Caco-2 (cell line): ENCODE measurements around the gene FRRS1L. TPM values are rescaled to one million over a fixed set of nuclear protein-coding genes. Genes with fewer than 3 reads are reported as not detected.
A peak's percentile ranks its signal among the peaks of the same experiment; 100 is the strongest.

Experiments used
- BruUV-seq: library from RNA; stranded (reverse); fragments of 400-500 nt; replicated peaks from 2 replicates; lab custom pipeline; 2021; lab: Mats Ljungman, UMichigan
- CTCF ChIA-PET: fragments of 300-600 bp; sonication (Branson Sonifier 250); formaldehyde crosslinking; loops from one replicate; lab custom pipeline; 2022; ENCODE audit warnings: antibody characterized with exemption; lab: Charles Lee
- POLR2A ChIA-PET: fragments of 300-600 bp; sonication (Branson Sonifier 250); formaldehyde crosslinking; loops from one replicate; lab custom pipeline; 2022; ENCODE audit warnings: antibody characterized with exemption; lab: Charles Lee
- DNase-seq, 2 experiments: peaks; one replicate each; pipeline versions ENCODE4 v3.0.0 to v3.0.0-alpha.2; 2020 to 2022
- H3K27me3 ChIP-seq: replicated peaks from 2 replicates; pipeline ENCODE4 v1.6.0; 2011; ENCODE audit warnings: low read length; ENCODE audit not compliant: control insufficient read depth, insufficient read depth
- H3K36me3 ChIP-seq: 2 replicates; pipeline ENCODE4 v1.5.1; 2011; ENCODE audit warnings: low read length; ENCODE audit not compliant: control insufficient read depth, insufficient read depth
- H3K4me1 ChIP-seq: fragments of 250-450 bp; sonication (Bioruptor Pico); 2 replicates; pipeline ENCODE4 v1.5.1; 2020; ENCODE audit warnings: mild to moderate bottlenecking
- H3K4me3 ChIP-seq: 2 replicates; pipeline ENCODE4 v1.5.1; 2011; ENCODE audit warnings: low read depth, mild to moderate bottlenecking, control low read depth, low read length
- H3K9me3 ChIP-seq: fragments of 250-450 bp; sonication (Bioruptor Pico); 2 replicates; pipeline ENCODE4 v1.5.1; 2020; ENCODE audit warnings: mild to moderate bottlenecking, moderate library complexity
- H3K27ac Mint-ChIP-seq: one replicate; pipeline ENCODE4 v1.8.0; 2022; ENCODE audit warnings: mixed read lengths; ENCODE audit not compliant: unreplicated experiment
- H3K27me3 Mint-ChIP-seq: one replicate; pipeline ENCODE4 v1.8.0; 2022; ENCODE audit warnings: mixed read lengths; ENCODE audit not compliant: insufficient read depth, unreplicated experiment
- H3K36me3 Mint-ChIP-seq: one replicate; pipeline ENCODE4 v1.8.0; 2022; ENCODE audit warnings: mild to moderate bottlenecking, mixed read lengths; ENCODE audit not compliant: insufficient read depth, unreplicated experiment
- H3K4me1 Mint-ChIP-seq: one replicate; pipeline ENCODE4 v1.8.0; 2022; ENCODE audit warnings: low read depth, mixed read lengths; ENCODE audit not compliant: unreplicated experiment
- H3K4me3 Mint-ChIP-seq: one replicate; pipeline ENCODE4 v1.8.0; 2022; ENCODE audit warnings: mild to moderate bottlenecking, moderate library complexity, mixed read lengths; ENCODE audit not compliant: unreplicated experiment
- H3K9me3 Mint-ChIP-seq: one replicate; pipeline ENCODE4 v1.8.0; 2022; ENCODE audit warnings: mixed read lengths; ENCODE audit not compliant: unreplicated experiment
- intact Hi-C: fragments of 100-400 bp; cut with micrococcal nuclease; formaldehyde crosslinking; loops from one replicate; pipeline ENCODE4 v1.10.0; 2022; ENCODE audit not compliant: unreplicated experiment
- total RNA-seq: library from RNA; stranded (reverse); gene quantifications from 2 replicates; pipeline ENCODE4 v1.2.3, GENCODE V29; 2022
- TF ChIP-seq, protein P1 (sequence below), 2 experiments: fragments of 200-600 bp in 1 of 2; IDR thresholded peaks; 1 replicate in 1 of 2; 2 replicates in 1 of 2; pipeline versions ENCODE4 v1.5.1 to v1.8.0; 2011 to 2022; ENCODE audit warnings: antibody characterized with exemption in 1 of 2, control low read depth in 1 of 2, inconsistent platforms in 1 of 2, low read depth in 1 of 2, low read length in 1 of 2, mild to moderate bottlenecking in 1 of 2, moderate library complexity in 1 of 2; ENCODE audit not compliant: insufficient read depth in 1 of 2, severe bottlenecking in 1 of 2, unreplicated experiment in 1 of 2

Gene FRRS1L
- total RNA-seq, 1 experiment from 2014 or later: not detected

- POLR2A ChIA-PET: no interaction called here
- intact Hi-C loops: loop anchor here (2.0 kb wide), 1 partner anchor 38 kb away; no protein-coding TSS in a partner anchor
- no peaks in the 10 kb centered on the region for H3K27me3 Mint-ChIP-seq
- BruUV-seq: no TSS peak
- Histone ChIP-seq H3K4me1 (peaks cover 96% of the 10 kb centered on the region), H3K36me3 (peaks cover 2% of the 10 kb centered on the region), H3K9me3 (no peaks in the 10 kb centered on the region), H3K4me3 (no peak overlapping the region), H3K27me3 (no peaks in the 10 kb centered on the region)
- TF ChIP-seq, protein P1, sequence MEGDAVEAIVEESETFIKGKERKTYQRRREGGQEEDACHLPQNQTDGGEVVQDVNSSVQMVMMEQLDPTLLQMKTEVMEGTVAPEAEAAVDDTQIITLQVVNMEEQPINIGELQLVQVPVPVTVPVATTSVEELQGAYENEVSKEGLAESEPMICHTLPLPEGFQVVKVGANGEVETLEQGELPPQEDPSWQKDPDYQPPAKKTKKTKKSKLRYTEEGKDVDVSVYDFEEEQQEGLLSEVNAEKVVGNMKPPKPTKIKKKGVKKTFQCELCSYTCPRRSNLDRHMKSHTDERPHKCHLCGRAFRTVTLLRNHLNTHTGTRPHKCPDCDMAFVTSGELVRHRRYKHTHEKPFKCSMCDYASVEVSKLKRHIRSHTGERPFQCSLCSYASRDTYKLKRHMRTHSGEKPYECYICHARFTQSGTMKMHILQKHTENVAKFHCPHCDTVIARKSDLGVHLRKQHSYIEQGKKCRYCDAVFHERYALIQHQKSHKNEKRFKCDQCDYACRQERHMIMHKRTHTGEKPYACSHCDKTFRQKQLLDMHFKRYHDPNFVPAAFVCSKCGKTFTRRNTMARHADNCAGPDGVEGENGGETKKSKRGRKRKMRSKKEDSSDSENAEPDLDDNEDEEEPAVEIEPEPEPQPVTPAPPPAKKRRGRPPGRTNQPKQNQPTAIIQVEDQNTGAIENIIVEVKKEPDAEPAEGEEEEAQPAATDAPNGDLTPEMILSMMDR (IDR thresholded peaks at IDR 0.05; ENCODE audit: insufficient read depth in 1 of 2, low read depth in 1 of 2, low read length in 1 of 2, severe bottlenecking in 1 of 2, unreplicated experiment in 1 of 2): no peak
- H3K4me1 Mint-ChIP-seq: peaks cover 63% of the 10 kb centered on the region
- peak overlapping the region; percentile 6 for H3K27ac Mint-ChIP-seq
- no peak for DNase-seq
- no peaks in the 10 kb centered on the region for H3K9me3 Mint-ChIP-seq
- CTCF ChIA-PET: no interaction called here
- H3K36me3 Mint-ChIP-seq: peaks cover 84% of the 10 kb centered on the region
- peak overlapping the region; percentile 2 for H3K4me3 Mint-ChIP-seq
Observed at GRCh38 chr9:109083141-109083540, 83.9 kb downstream of the FRRS1L start.

GRCh38 chr9:109082091-109082620, 84.9 kb downstream of the FRRS1L start:
- Mint-ChIP-seq H3K36me3 (peaks cover 84% of the 10 kb centered on the region), H3K4me1 (peaks cover 65% of the 10 kb centered on the region), H3K9me3 (no peaks in the 10 kb centered on the region), H3K27ac (no peak overlapping the region), H3K4me3 (peak overlapping the region; percentile 28), H3K27me3 (no peaks in the 10 kb centered on the region)
- no peak overlapping the region for H3K4me3 ChIP-seq
- ChIA-PET CTCF (interaction anchor here (0.7 kb wide), 1 partner anchor 35 kb away, joined by 3 read pairs; no protein-coding TSS in a partner anchor), POLR2A (interaction anchor here (0.8 kb wide), 1 partner anchor 38 kb away, joined by 3 read pairs; the partner anchor contains the start of gene TMEM245)
- H3K9me3 ChIP-seq: no peaks in the 10 kb centered on the region
- intact Hi-C loops: loop anchor here (1.0 to 2.0 kb wide), 3 partner anchors 17 to 39 kb away; no protein-coding TSS in a partner anchor
- no TSS peak for BruUV-seq
- peaks cover 2% of the 10 kb centered on the region; the same call in 1 of the 2 replicates for H3K36me3 ChIP-seq
- TF ChIP-seq, protein P1 (IDR thresholded peaks at IDR 0.05; ENCODE audit: insufficient read depth in 1 of 2, low read depth in 1 of 2, low read length in 1 of 2, severe bottlenecking in 1 of 2, unreplicated experiment in 1 of 2): no peak
- no peaks in the 10 kb centered on the region for H3K27me3 ChIP-seq
- peaks cover 96% of the 10 kb centered on the region for H3K4me1 ChIP-seq
- DNase-seq: peak in 1 of 2 experiments; percentile 29

Other genes starting within 250 kb of the FRRS1L start
- 27.6 and 29.1 TPM in 2 replicates for gene ELP1, start 233.1 kb downstream of the FRRS1L start, total RNA-seq
- gene ABITRAM, start 232.8 kb downstream of the FRRS1L start, total RNA-seq: 16.9 and 20.5 TPM in 2 replicates
- 107 and 111 TPM in 2 replicates for gene CTNNAL1, start 153.8 kb downstream of the FRRS1L start, total RNA-seq
- 99.2 and 110 TPM in 2 replicates for gene TMEM245, start 47.3 kb downstream of the FRRS1L start, total RNA-seq
- 14.7 and 16.3 TPM in 2 replicates for gene EPB41L4B, start 153.8 kb upstream of the FRRS1L start, total RNA-seq